ENCODE measurements around the gene DYRK3.

The DYRK3 gene

GRCh38 chr1:206684478-206685333 is 49.4 kb downstream of the DYRK3 start, which contains the start of gene MAPKAPK2:
MAPKAPK2 (plus strand) TSS chr1:206684905; CDS start chr1:206685230, 325 bp downstream.
- peak; percentile 25 to 76 for DNase-seq

GRCh38 chr1:206685334-206685768 is 50.0 kb downstream of the DYRK3 start:
- no peak for DNase-seq

GRCh38 chr1:206685769-206686477 is 50.6 kb downstream of the DYRK3 start:
- no peak for DNase-seq

GRCh38 chr1:206686478-206687249 is 51.3 kb downstream of the DYRK3 start:
- DNase-seq = no peak

GRCh38 chr1:206687251-206687914 is 52.0 kb downstream of the DYRK3 start:
- DNase-seq = no peak

GRCh38 chr1:206687915-206688442 is 52.6 kb downstream of the DYRK3 start:
- no peak for DNase-seq

GRCh38 chr1:206690516-206690915 is 55.2 kb downstream of the DYRK3 start:
- DNase-seq = peak; percentile 36 to 81

GRCh38 chr1:206691604-206692003 is 56.3 kb downstream of the DYRK3 start:
- no peak for DNase-seq

GRCh38 chr1:206693029-206693428 is 57.7 kb downstream of the DYRK3 start:
- DNase-seq = peak in 1 of 2 experiments; percentile 54

- DNase-seq = no peak
Measured at GRCh38 chr1:206693592-206693991, 58.3 kb downstream of the DYRK3 start.

- no peak for DNase-seq
Measured at GRCh38 chr1:206694171-206695124, 59.1 kb downstream of the DYRK3 start.

GRCh38 chr1:206695733-206696132 is 60.4 kb downstream of the DYRK3 start:
- DNase-seq = no peak

- no peak for DNase-seq
Measured at GRCh38 chr1:206696812-206697585, 61.7 kb downstream of the DYRK3 start.

GRCh38 chr1:206698011-206698410 is 62.7 kb downstream of the DYRK3 start:
- DNase-seq = no peak

Measured in NCI-H446 (cell line).